Stomach (tissue), 4 donors: Measurements from ENCODE around the gene DDX27.

Experiments used
- CTCF ChIP-seq, 7 experiments: fragments of 450-650 bp in 4 of 7; fragments of 200-600 bp in 3 of 7; sonication (generic) in 3 of 7; IDR thresholded peaks; one replicate each; pipeline ENCODE4 v1.5.1; 2016 to 2019; ENCODE audit warnings: antibody characterized with exemption in 7 of 7, control low read depth in 2 of 7, mild to moderate bottlenecking in 1 of 7
- EP300 ChIP-seq: sonication (generic); formaldehyde crosslinking; IDR thresholded peaks from one replicate; pipeline ENCODE4 v1.6.1; 2017; ENCODE audit warnings: antibody characterized with exemption
- POLR2A ChIP-seq, 4 donors: fragments of 450-650 bp; IDR thresholded peaks; one replicate each; pipeline ENCODE4 v1.6.1; 2016; ENCODE audit warnings: antibody characterized with exemption in 4 of 4, control low read depth in 2 of 4, mild to moderate bottlenecking in 1 of 4, moderate library complexity in 1 of 4
- POLR2AphosphoS5 ChIP-seq, 3 donors: sonication (generic); formaldehyde crosslinking; IDR thresholded peaks; one replicate each; pipeline ENCODE4 v1.6.1; 2016; ENCODE audit warnings: antibody characterized with exemption in 3 of 3

DNA sequence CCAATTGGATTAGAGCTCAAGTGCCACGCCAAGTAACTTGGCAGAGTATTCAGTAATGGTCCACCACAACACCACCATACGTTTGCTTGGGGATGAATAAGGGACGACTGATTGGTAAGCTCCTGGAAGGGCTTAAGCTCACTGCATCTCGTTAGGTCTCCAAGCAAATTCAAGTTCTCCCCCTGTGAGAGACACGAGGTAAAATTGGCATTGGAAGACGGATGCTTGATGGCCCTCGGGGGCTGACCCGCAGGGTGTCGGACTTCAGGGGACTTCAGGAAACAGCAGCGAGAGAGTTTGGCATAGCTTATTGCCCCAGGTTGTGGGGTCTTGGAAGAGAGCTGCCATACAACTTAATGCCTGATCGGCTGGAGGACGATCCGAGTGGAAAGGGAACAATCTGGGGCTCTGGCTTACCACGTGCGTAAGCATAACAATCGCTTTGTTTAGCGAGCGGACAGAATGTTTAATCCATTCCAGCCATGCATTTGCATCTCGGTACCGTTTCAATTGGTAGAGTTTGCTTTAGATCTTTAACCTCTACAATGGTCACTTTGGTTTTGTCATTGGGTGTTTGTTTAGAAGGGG is 63.5 kb downstream of the DDX27 start:
- TF ChIP-seq POLR2AphosphoS5 (IDR thresholded peaks at IDR 0.05) (no peak), CTCF (IDR thresholded peaks at IDR 0.05) (no peak), POLR2A (IDR thresholded peaks at IDR 0.05) (no peak), EP300 (no peak)
